Liver (tissue), 9 donors: ENCODE data around the gene USP43. TPM values are rescaled to one million over a fixed set of nuclear protein-coding genes. Genes with fewer than 3 reads are reported as not detected.

Experiments used
- DNase-seq: peaks from one replicate; pipeline ENCODE4 v3.0.0-alpha.2; 2017; ENCODE audit warnings: low spot score
- H3K27ac ChIP-seq, 2 donors: one replicate each; pipeline ENCODE4 v1.7.0; 2013; ENCODE audit warnings: inconsistent platforms in 2 of 2, low read length in 2 of 2, control low read depth in 1 of 2, low read depth in 1 of 2, mild to moderate bottlenecking in 1 of 2
- H3K27me3 ChIP-seq, 4 donors: one replicate each; pipeline versions ENCODE4 v1.6.1 to v1.7.0; 2013; ENCODE audit warnings: low read length in 3 of 4, inconsistent platforms in 1 of 4, mild to moderate bottlenecking in 1 of 4, moderate library complexity in 1 of 4; ENCODE audit not compliant: control insufficient read depth in 4 of 4, insufficient read depth in 4 of 4
- H3K36me3 ChIP-seq, 4 donors: one replicate each; pipeline versions ENCODE4 v1.6.1 to v1.7.0; 2013; ENCODE audit warnings: low read length in 3 of 4, mild to moderate bottlenecking in 3 of 4, low read depth in 1 of 4, moderate library complexity in 1 of 4; ENCODE audit not compliant: control insufficient read depth in 4 of 4, insufficient read depth in 3 of 4
- H3K4me1 ChIP-seq, 4 donors: one replicate each; pipeline versions ENCODE4 v1.6.1 to v1.7.0; 2013; ENCODE audit warnings: low read length in 3 of 4, mild to moderate bottlenecking in 3 of 4, moderate library complexity in 1 of 4; ENCODE audit not compliant: control insufficient read depth in 4 of 4, insufficient read depth in 4 of 4
- H3K4me3 ChIP-seq, 3 donors: one replicate each; pipeline versions ENCODE4 v1.6.1 to v1.7.0; 2013; ENCODE audit warnings: low read length in 3 of 3, control low read depth in 1 of 3, low read depth in 1 of 3, mild to moderate bottlenecking in 1 of 3
- H3K9ac ChIP-seq, 2 donors: one replicate each; pipeline ENCODE4 v1.7.0; 2013; ENCODE audit warnings: low read length in 2 of 2, mild to moderate bottlenecking in 2 of 2, moderate library complexity in 2 of 2, control low read depth in 1 of 2, low read depth in 1 of 2
- H3K9me3 ChIP-seq, 4 donors: one replicate each; pipeline versions ENCODE4 v1.6.1 to v1.7.0; 2013; ENCODE audit warnings: low read length in 3 of 4; ENCODE audit not compliant: control insufficient read depth in 4 of 4
- FOXA1 ChIP-seq: IDR thresholded peaks from 2 replicates; pipeline ENCODE4 v1.6.1; 2016; ENCODE audit warnings: antibody characterized with exemption
- FOXA2 ChIP-seq: IDR thresholded peaks from 2 replicates; pipeline ENCODE4 v1.6.1; 2016; ENCODE audit warnings: antibody characterized with exemption
- GABPA ChIP-seq, 2 donors: IDR thresholded peaks in 1 of 2; conservative IDR thresholded peaks in 1 of 2; 2 replicates each; pipeline ENCODE4 v1.6.1; 2016; ENCODE audit warnings: antibody characterized with exemption in 2 of 2, mild to moderate bottlenecking in 1 of 2, moderate library complexity in 1 of 2
- HNF4A ChIP-seq, 2 donors: conservative IDR thresholded peaks; 2 replicates each; pipeline ENCODE4 v1.6.1; 2016; ENCODE audit warnings: antibody characterized with exemption in 2 of 2, mild to moderate bottlenecking in 2 of 2
- NR2F2 ChIP-seq: IDR thresholded peaks from 2 replicates; pipeline ENCODE4 v1.6.1; 2016; ENCODE audit warnings: antibody characterized with exemption
- RAD21 ChIP-seq, 2 donors: IDR thresholded peaks; 2 replicates each; pipeline ENCODE4 v1.6.1; 2016; ENCODE audit warnings: antibody characterized with exemption in 2 of 2, mild to moderate bottlenecking in 2 of 2
- WGBS: extraction: QIAGEN DNeasy Blood & Tissue Kit; methylation state at CpG from one replicate; pipeline ENCODE4 v1.1.7; 2013; 5-methylcytosine and 5-hydroxymethylcytosine counted together
- polyA plus RNA-seq, 2 donors: library from polyadenylated mRNA; stranded (reverse) in 1 of 2; unstranded in 1 of 2; fragments of 200-250 nt in 1 of 2; fragments of >200 nt in 1 of 2; fragmentation: Nextera tagmentation in 1 of 2; extraction: Ambion mirVana in 1 of 2; gene quantifications; one replicate each; pipeline versions ENCODE4 v1.2.1 to v1.2.3, GENCODE V29; 2013 to 2015
- total RNA-seq, 2 donors: library from RNA; depleted of rRNA; stranded (reverse); fragments of >200 nt; gene quantifications; one replicate each; pipeline ENCODE4 v1.2.3, GENCODE V29; 2014
- TF ChIP-seq, protein P1 (sequence below): IDR thresholded peaks from 2 replicates; pipeline ENCODE4 v1.6.1; 2016; ENCODE audit warnings: antibody characterized with exemption, mild to moderate bottlenecking
- TF ChIP-seq, protein P2 (sequence below): IDR thresholded peaks from 2 replicates; pipeline ENCODE4 v1.6.1; 2016; ENCODE audit warnings: antibody characterized with exemption
- TF ChIP-seq, protein P3 (sequence below): IDR thresholded peaks from 2 replicates; pipeline ENCODE4 v1.6.1; 2016; ENCODE audit warnings: antibody characterized with exemption
- TF ChIP-seq, protein P4 (sequence below): IDR thresholded peaks from 2 replicates; pipeline ENCODE4 v1.6.1; 2016; ENCODE audit warnings: antibody characterized with exemption
- TF ChIP-seq, protein P5 (sequence below): fragments of 150-350 bp; IDR thresholded peaks from 2 replicates; pipeline ENCODE4 v1.5.1; 2017; ENCODE audit warnings: improper control_type of control experiment, low read depth, low read length; ENCODE audit not compliant: missing input control
- donor health status: healthy.
- donor health status: healthy.
- donor health status: healthy.
- donor health status: healthy.
- donor health status: healthy.

Gene USP43
- total and polyA plus RNA-seq, 4 donors, result 0.42 to 7.4 (median 0.94) TPM

DNA sequence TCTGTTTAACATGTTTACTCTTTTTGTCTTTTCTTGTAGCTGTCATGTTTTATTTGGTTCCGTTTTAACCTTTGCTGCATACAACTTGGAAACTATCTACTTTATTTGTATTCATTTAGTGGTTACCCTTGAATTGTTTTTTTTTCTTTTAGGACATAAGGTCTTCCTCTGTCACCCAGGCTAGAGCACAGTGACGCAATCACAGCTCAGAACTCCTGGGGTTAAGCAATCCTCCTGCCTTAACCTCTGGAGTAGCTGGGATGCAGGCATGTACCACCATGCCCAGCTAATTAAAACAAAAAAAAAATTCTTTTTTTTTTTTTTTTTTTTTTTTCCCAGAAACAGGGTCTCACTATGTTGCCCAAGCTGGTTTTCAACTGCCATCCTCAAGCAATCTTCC, 29.8 kb upstream of the USP43 start:
- no peak for TF ChIP-seq FOXA1
- no peak for TF ChIP-seq HNF4A (conservative IDR thresholded peaks at IDR 0.05)
- TF ChIP-seq, protein P1, sequence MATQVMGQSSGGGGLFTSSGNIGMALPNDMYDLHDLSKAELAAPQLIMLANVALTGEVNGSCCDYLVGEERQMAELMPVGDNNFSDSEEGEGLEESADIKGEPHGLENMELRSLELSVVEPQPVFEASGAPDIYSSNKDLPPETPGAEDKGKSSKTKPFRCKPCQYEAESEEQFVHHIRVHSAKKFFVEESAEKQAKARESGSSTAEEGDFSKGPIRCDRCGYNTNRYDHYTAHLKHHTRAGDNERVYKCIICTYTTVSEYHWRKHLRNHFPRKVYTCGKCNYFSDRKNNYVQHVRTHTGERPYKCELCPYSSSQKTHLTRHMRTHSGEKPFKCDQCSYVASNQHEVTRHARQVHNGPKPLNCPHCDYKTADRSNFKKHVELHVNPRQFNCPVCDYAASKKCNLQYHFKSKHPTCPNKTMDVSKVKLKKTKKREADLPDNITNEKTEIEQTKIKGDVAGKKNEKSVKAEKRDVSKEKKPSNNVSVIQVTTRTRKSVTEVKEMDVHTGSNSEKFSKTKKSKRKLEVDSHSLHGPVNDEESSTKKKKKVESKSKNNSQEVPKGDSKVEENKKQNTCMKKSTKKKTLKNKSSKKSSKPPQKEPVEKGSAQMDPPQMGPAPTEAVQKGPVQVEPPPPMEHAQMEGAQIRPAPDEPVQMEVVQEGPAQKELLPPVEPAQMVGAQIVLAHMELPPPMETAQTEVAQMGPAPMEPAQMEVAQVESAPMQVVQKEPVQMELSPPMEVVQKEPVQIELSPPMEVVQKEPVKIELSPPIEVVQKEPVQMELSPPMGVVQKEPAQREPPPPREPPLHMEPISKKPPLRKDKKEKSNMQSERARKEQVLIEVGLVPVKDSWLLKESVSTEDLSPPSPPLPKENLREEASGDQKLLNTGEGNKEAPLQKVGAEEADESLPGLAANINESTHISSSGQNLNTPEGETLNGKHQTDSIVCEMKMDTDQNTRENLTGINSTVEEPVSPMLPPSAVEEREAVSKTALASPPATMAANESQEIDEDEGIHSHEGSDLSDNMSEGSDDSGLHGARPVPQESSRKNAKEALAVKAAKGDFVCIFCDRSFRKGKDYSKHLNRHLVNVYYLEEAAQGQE, result no peak
- TF ChIP-seq, protein P2, sequence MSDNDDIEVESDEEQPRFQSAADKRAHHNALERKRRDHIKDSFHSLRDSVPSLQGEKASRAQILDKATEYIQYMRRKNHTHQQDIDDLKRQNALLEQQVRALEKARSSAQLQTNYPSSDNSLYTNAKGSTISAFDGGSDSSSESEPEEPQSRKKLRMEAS, result no peak
- TF ChIP-seq, protein P3, sequence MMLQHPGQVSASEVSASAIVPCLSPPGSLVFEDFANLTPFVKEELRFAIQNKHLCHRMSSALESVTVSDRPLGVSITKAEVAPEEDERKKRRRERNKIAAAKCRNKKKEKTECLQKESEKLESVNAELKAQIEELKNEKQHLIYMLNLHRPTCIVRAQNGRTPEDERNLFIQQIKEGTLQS, result no peak
- TF ChIP-seq, protein P4, sequence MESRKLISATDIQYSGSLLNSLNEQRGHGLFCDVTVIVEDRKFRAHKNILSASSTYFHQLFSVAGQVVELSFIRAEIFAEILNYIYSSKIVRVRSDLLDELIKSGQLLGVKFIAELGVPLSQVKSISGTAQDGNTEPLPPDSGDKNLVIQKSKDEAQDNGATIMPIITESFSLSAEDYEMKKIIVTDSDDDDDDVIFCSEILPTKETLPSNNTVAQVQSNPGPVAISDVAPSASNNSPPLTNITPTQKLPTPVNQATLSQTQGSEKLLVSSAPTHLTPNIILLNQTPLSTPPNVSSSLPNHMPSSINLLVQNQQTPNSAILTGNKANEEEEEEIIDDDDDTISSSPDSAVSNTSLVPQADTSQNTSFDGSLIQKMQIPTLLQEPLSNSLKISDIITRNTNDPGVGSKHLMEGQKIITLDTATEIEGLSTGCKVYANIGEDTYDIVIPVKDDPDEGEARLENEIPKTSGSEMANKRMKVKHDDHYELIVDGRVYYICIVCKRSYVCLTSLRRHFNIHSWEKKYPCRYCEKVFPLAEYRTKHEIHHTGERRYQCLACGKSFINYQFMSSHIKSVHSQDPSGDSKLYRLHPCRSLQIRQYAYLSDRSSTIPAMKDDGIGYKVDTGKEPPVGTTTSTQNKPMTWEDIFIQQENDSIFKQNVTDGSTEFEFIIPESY, result no peak
- no peak for TF ChIP-seq NR2F2
- no peak for TF ChIP-seq FOXA2
- Histone ChIP-seq H3K9me3 (no peaks in the 10 kb centered on the region), H3K27ac (no peak overlapping the region), H3K9ac (no peak overlapping the region), H3K4me1 (no peaks in the 10 kb centered on the region), H3K27me3 (no peaks in the 10 kb centered on the region), H3K36me3 (no peaks in the 10 kb centered on the region), H3K4me3 (no peak overlapping the region)
- DNase-seq, result no peak
- WGBS, result 34% methylated on average over 2 of the region's 2 CpGs

DNA sequence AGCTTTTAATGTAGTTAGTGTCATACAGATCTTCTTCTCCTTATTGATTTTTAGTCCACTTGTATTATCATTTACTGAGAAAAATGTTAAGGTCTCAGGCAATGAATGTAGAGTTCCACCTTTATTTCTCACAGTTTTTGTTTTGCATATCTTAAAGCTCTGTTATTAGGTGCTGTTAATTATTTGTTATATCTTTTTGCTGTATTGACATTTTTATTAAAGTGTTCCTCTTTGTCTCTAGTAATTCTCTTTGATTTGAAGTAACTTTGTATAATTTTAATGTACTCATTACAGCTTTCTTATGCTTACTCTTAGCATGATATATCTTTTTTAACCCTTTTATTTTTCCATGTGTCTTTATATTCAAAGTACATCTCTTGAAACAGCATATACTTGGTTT, 22.4 kb upstream of the USP43 start:
- Histone ChIP-seq H3K9me3 (peaks cover 3 to 8% (median 5%) of the 10 kb centered on the region in 4 donors), H3K27ac (no peak overlapping the region), H3K27me3 (no peaks in the 10 kb centered on the region), H3K4me3 (no peak overlapping the region), H3K36me3 (no peaks in the 10 kb centered on the region), H3K9ac (no peak overlapping the region), H3K4me1 (no peaks in the 10 kb centered on the region)
- TF ChIP-seq RAD21 (IDR thresholded peaks at IDR 0.05), result no peak
- no peak for DNase-seq

DNA sequence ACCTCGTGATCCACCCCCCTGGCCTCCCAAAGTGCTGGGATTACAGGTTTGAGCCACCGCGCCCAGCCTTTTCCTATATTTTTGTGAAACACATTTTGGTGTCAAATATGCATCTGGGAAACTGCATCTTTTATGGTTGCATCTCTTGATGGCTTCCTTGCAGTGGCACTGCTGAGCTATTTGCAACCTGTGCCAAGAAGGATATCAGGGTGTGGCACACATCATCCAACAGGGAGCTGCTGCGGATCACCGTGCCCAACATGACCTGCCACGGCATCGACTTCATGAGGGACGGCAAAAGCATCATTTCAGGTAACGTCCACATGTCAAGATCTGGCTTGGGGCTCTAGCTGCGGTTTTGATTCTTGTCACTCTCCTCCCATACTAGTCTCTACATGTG, 16.8 kb upstream of the USP43 start:
- no peaks in the 10 kb centered on the region for H3K27me3 ChIP-seq
- 71% methylated on average over 10 of the region's 10 CpGs for WGBS
- no peak for DNase-seq
- no peaks in the 10 kb centered on the region for H3K36me3 ChIP-seq
- TF ChIP-seq FOXA1, result no peak
- TF ChIP-seq, protein P5, sequence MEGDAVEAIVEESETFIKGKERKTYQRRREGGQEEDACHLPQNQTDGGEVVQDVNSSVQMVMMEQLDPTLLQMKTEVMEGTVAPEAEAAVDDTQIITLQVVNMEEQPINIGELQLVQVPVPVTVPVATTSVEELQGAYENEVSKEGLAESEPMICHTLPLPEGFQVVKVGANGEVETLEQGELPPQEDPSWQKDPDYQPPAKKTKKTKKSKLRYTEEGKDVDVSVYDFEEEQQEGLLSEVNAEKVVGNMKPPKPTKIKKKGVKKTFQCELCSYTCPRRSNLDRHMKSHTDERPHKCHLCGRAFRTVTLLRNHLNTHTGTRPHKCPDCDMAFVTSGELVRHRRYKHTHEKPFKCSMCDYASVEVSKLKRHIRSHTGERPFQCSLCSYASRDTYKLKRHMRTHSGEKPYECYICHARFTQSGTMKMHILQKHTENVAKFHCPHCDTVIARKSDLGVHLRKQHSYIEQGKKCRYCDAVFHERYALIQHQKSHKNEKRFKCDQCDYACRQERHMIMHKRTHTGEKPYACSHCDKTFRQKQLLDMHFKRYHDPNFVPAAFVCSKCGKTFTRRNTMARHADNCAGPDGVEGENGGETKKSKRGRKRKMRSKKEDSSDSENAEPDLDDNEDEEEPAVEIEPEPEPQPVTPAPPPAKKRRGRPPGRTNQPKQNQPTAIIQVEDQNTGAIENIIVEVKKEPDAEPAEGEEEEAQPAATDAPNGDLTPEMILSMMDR, result peak; percentile 26
- TF ChIP-seq RAD21 (IDR thresholded peaks at IDR 0.05), result peak; percentile 35 to 49
- no peak for TF ChIP-seq GABPA (IDR thresholded peaks at IDR 0.05 in 1 of 2, conservative IDR thresholded peaks at IDR 0.05 in 1 of 2)
- no peak overlapping the region for H3K27ac ChIP-seq
- no peak overlapping the region for H3K4me3 ChIP-seq
- H3K9me3 ChIP-seq, result peaks cover 0 to 6% (median 3%) of the 10 kb centered on the region in 4 donors
- no peak overlapping the region for H3K9ac ChIP-seq
- H3K4me1 ChIP-seq, result no peaks in the 10 kb centered on the region
